NT2/D1 (cell line): ENCODE results near the gene TEX52.

Experiments used
- SUZ12 ChIP-seq: IDR thresholded peaks from 2 replicates; pipeline ENCODE4 v1.6.1; 2011; ENCODE audit not compliant: insufficient read length, insufficient read depth; ENCODE audit errors: extremely low read depth
- YY1 ChIP-seq: IDR thresholded peaks from 2 replicates; pipeline ENCODE4 v1.6.1; 2011; ENCODE audit not compliant: insufficient read length, insufficient read depth
- ZNF274 ChIP-seq: IDR thresholded peaks from 2 replicates; pipeline ENCODE4 v1.6.1; 2011; ENCODE audit warnings: mild to moderate bottlenecking, low read depth, low read length

DNA sequence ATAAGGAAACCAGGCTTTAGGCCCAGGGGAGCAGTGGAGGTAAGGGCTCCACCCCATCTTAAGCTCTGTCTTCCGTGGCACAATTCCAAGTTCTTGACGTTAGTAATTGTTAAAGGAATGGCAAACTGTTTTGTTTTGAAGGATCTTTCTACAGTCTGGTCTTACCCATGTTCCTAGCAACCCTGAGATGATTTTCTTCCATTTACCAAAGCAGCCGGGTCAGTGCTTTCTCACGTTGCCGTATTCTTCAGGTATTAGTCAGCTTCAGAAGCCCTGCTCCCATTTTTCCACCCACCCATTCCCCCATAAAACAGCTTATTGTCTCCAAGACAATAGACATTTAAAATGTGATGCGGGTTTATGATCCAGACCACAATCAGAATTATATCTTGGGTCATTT is 32.3 kb downstream of the TEX52 start:
- TF ChIP-seq ZNF274 (no peak), YY1 (no peak), SUZ12 (no peak)
